Frontal cortex (tissue), 4 donors: Measurements from ENCODE around the gene LY9. TPM values are rescaled to one million over a fixed set of nuclear protein-coding genes. Genes with fewer than 3 reads are reported as not detected.
"Not testable (repeated sequence)": the region's sequence is repeated elsewhere in the genome, so short reads cannot be mapped to it uniquely, and the experiment has no call there.

Experiments
- DNase-seq, 2 donors: peaks; one replicate each; pipeline ENCODE4 v3.0.0; 2012; ENCODE audit warnings: low spot score in 2 of 2
- FAIRE-seq: peaks from 2 replicates; lab custom pipeline; 2012; peaks lifted over from hg19 to GRCh38; lab: Jason Lieb, UNC
- total RNA-seq: library from RNA; depleted of rRNA; stranded (reverse); fragments of >200 nt; gene quantifications from one replicate; pipeline ENCODE4 v1.2.3, GENCODE V29; 2014
- donor health status: control.
- donor health status: control.
- donor health status: control.

Gene LY9
- total RNA-seq, 1 donor from 2014 or later = not detected

DNA sequence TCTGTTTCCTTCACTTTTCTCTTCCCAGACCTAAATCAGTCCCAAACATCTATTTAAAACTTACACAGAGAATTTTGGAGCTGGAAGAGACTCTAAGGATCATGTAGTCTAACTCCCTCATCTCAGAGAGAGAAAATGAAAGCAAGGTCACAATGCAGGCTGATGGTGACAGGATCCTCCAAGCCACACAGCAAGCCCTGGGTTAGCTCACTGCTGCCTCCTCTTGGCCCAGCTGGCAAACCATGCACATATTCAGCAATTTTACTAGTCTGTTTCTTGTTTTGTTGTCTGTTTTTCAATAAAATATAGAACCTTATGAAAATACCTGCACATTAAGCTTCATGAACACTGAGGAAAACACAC, 27.7 kb upstream of the LY9 start:
- FAIRE-seq (no peak), DNase-seq (no peak)

DNA sequence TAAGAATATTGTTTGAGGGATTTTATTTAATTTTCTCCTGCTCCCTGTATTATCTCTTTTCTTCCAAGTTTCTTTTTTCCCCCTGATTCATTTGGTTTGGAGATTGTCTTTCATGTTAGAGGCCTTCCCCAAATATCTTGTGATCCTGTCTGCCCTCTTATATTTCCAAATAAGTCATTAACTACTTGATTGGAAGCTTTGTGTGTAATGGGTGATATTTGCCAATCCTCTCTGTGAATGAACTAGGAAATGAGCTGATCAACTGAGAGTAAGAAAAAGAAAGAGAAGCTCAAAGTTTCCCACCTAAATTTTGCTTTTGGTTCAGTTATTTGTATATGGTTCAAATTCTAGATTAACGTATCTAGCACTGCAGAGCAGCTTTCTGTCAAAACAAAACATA, 23.6 kb upstream of the LY9 start:
- FAIRE-seq (no peak), DNase-seq (no peak)

DNA sequence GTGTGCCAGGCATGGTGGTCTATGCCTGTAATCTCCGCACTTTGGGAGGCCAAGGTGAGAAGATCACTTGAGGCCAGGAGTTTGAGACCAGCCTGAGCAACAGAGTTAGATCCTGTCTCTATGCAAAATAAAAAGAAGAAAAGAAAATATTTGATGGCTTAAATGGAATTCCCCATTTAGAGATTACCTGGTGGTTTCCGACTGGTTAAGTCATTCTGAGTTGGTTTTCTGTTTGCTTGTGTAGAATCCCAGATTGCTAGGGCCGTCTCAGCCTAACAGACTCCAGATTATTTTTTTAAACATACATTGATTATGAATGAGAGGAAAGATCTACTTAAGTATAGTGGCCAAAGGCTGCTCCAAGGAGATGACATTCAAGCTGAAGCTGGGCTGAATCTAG, 22.9 kb upstream of the LY9 start:
- FAIRE-seq = no peak
- no peak for DNase-seq

DNA sequence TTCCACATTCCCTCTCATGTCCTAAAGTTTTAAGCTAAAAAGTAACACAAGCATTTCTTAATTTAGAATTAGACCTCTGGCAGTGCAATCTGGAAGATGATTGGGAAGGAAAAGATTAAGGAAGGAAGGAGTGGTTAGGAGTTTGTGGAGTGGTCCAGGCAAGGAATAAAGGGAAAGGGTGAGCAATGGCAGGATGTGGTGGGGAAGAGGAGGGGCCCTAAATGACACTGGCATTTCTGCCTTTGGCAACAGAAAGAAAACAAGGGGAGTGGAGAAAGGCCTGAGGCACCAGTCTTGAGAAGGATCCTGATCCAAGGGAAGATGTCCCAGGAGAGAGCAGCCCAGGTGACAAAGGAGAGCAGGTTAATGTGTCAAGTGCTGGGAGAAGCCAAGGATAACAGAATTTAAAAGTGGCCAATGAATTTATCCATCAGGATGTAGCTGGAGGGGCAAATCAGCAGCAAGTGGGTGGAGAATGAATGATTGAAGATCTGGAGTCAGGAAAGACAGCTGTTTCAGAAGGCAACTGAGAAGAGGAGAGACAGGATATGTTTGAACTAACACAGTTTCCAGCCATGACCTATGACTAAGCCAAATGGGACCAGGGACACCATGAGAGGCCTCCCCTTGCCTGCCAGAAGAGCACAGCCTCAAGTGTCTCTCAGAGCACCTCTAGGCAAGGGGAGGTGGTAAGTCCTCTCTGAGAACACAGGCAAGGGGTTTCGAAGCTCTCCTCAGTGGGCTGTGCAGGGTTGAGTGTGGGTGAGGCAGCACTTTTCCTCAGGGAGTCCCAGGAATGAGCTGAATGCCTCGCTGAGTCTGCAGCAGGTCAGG, 20.9 kb upstream of the LY9 start:
- FAIRE-seq = no peak

GRCh38 chr1:160776178-160776577, 19.8 kb upstream of the LY9 start:
- DNase-seq = no peak
- FAIRE-seq = no peak

More for the DNA sequence above, 20.9 kb upstream of the LY9 start:
- no peak for DNase-seq

DNA sequence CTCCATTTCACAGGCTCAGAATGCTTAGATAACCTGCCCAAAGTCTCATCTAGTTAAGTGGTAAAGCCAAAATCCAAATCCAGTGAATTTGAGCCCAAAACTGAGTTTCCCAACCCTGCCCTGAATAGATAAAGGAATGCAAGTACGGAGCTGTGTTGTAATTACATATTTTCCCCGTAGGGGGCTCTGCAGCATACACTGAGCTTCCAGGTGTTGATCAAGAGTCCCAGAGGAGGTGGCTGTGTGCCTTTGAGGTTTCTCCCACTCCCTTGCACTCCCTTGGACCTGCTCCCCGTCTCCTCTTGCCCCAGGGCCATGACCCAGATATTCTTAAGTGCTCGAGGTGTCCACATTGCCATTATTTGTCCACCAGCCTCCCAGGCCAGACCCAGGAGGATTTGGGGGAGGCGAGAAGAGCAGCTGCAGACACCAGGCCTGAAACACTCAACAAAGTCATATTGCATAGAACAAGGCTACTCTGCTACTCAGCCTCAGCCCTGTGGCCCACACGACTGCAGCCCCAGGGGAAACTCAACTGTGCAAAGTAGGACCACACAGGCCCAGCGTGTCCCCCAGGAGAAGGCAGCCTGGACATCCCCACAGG, 18.4 kb upstream of the LY9 start:
- FAIRE-seq = no peak

GRCh38 chr1:160778976-160779375, 17.0 kb upstream of the LY9 start:
- DNase-seq (no peak), FAIRE-seq (no peak)

More for the DNA sequence above, 18.4 kb upstream of the LY9 start:
- DNase-seq = no peak

DNA sequence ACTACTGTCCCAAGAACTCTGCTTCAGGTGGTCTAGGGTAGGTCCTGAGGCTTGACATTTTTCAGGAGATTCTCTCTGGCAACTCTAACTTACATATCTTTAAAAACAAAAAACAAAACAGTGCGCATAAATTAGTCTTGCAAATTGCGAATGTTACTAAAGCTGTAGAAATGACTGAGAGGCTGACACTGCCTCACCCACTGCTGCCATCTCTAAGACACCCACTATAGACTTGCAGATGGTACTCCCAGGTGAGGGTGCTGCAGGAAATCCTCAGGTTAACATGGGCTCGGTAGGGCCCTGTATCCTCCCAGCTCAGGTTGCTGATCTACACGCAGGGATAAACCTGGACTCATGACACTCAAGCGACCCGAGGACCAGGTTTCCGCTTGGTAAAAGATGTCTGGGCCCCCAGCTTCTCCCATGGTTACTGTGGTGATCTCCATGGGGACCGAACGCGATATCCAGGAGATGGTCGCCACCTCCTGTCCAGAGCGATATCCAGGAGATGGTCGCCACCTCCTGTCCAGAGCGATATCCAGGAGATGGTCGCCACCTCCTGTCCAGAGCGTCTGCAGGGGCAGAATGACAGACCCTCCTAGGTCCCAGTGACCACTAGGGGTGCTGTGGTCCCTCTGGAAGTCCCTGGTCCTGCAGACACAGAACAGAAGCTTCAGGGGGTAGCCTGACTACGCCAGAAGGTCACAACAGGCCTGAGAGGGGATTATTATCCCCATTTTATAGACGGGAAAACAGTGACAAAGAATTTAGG, 16.2 kb upstream of the LY9 start:
- DNase-seq = no peak

GRCh38 chr1:160780398-160780755, 15.6 kb upstream of the LY9 start:
- no peak for FAIRE-seq
- no peak for DNase-seq

More for the DNA sequence above, 16.2 kb upstream of the LY9 start:
- no peak for FAIRE-seq

DNA sequence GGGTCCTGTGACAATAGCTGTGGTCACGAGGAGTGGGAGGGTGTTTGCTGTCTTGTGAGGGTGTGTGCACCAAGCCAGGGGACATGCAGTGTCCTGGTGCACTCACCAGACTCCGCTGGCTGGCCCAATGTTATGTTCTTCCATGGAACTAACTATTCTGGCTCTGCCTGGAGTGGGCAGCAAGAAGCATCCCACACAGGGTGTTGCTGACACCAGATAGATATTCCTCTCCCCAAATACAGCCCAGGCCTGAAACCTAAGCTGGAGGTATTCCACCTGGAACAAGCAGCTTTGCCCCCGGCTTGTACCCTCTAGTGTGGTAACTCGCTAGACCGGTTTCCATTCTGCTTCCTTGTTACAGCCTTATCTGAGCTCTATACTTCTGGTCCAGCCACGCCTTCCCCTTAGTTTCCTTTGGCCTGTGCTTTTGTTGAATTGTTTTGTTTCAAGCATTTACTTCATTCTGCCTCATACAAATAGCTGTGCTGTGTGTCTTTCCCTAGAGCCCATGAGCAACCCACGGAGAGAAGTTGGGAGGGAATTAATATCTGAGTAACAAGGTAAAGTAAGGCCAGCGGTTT, 14.7 kb upstream of the LY9 start:
- DNase-seq (no peak), FAIRE-seq (no peak)

DNA sequence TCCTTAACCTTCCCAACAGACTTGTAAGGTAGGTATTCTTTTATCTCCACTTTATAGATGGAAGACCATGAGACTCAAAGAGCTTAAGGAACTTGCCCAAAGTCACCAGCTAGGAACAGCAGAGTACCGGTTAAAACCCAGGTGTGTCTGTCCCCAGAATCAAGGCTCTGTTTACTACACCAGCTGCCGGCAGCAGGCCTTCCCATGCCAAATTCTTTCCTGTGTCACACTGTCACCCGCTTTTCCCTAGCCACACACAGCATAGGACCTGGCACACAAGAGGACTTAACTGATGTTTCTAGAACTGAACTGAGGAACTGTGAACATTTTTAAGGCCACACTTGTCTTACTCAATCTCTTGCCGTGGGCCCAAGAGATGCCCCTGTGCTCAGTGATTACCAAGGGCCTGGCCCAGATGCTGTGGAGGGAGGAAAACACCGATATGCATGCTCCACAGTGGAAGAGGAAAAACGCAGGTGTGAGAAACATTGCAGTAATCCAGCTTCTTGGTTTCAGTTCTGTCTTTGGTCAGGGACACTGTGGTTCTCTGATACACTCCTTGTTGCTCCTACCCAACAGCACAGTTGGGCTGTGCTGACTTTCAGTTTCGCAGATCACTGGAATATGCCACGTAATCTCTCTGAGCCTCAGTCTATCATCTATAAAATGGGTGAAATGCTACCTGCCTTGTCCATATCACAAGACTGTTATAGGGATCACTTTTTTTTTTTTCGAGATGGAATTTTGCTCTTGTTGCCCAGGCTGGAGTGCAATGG, 13.9 kb upstream of the LY9 start:
- DNase-seq = no peak
- no peak for FAIRE-seq

DNA sequence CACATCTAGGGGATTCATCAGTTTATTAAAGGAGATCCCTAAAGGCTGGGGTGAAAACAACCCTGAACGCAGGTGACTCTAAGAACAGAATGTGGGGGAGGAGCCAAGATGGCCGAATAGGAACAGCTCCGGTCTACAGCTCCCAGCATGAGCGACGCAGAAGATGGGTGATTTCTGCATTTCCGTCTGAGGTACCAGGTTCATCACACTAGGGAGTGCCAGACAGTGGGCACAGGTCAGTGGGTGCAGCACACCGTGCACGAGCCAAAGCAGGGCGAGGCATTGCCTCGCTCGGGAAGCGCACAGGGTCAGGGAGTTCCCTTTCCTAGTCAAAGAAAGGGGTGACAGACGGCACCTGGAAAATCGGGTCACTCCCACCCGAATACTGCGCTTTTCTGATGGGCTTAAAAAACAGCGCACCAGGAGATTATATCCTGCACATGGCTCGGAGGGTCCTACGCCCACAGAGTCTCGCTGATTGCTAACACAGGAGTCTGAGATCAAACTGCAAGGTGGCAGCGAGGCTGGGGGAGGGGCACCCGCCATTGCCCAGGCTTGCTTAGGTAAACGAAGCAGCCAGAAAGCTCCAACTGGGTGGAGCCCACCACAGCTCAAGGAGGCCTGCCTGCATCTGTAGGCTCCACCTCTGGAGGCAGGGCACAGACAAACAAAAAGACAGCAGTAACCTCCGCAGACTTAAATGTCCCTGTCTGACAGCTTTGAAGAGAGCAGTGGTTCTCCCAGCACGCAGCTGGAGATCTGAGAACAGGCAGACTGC, 12.8 kb upstream of the LY9 start:
- FAIRE-seq, DNase-seq: not testable (repeated sequence)

DNA sequence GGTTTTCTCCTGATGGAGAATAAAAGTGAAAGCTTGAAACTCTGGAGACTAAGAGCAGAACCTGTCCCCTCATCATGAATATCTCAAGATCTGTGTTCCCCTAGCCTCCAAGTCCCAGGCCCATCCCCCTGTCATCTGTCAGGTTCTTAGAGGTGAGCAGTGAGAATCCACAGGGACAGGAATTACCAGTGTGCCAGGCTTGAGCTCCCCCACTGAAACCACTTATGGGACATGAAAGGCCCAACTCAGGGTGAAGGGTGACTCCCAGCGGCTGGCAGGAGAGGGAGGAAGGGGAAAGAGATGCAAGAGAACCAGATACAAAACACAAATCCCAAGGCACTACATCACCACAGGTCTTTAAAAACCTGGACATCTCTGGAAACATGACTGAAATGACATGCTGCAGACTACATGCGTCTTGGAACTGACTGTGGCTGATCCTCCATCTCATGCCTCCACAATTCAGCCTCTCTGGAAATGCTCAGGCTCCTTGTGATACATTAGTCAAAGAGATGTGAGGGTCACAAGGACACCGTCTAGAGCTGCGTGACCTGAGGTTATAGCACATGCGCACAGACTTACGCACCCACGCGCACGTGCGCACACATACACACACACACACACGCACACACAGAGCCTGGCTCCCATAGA, 6.8 kb upstream of the LY9 start:
- FAIRE-seq = no peak
- DNase-seq = no peak

DNA sequence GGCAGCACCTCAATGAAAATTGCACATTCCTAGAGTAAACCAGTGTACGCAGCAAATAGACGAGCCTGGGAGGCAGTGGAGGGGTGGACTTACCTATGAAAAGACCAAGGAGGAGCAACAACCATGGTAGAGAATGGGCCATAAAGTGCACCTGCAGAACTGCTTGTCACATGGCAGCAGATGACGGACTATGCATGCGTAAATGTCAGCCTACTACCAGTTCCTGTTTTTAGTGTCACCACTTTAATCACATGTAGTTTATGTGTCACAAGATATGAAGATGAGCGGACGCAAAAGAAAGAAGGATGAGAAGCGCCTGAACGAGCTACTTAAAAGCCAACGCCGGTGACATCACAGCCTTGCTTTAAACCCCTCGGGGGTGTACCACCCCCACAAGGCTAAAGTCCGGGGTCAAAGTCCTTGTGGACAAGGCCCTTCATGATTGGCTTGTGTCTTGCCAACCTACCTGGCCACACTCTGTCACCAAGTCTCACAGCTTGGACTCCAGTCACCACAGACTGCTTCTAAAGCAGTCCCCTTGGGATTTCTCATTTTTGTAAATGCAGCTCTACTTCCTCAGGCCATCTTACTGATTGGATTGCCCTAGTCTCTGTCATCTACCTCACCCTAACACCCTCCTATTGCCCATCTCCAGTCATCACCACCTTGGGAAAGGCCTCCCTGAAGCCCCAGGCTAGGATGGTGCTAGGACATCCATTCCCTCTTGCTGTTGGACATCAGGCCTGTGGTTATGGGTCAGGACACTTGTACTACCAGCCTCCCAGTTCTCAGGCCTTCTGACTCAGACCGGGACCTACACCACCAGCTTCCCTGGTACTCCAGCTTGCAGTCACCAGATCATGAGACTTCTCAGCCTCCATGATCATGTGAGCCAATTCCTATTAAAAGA, 6.0 kb upstream of the LY9 start:
- FAIRE-seq (no peak), DNase-seq (no peak)

GRCh38 chr1:160794376-160794775, 1.6 kb upstream of the LY9 start:
- DNase-seq = no peak
- FAIRE-seq = no peak

DNA sequence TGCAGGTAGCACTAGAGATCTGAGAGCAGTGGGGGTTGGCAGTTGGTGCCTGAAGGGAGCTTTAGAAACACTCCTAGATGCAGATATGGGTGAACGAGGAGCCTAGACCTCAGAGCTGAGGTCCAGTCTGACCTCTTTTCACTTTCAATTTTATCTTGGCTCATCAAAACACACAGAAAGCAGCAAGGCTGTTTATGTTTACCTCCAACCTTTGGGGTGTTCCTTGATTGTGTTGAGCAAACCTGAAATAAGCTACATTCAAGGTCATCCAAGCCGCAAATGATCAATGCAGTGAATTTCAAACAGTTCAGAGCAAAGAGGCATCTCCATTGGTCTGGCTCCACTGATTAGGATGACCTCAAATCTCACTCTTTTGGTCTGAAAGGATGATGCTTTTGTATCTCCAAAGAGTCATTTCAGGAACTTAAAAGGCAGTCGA, 1.3 kb downstream of the LY9 start:
- FAIRE-seq (no peak), DNase-seq (no peak)

DNA sequence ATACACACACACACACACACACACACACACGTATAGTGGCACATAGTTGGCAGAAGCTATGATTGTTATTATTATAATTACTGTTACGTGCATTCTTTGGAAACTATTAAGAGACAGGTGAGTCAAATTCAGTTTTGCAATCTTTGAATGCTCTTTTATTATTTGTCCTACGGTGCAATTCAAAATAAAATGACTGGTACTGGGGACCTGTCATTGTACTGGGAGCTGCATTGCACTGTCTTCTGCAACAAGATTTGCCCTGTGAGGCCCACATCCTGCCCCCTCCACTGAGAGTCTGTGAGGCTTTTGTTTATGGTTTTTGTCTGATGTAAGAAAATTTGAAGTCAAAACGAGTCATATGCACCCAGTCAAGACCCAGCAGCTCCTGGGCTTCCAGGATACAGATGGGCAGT, 1.9 kb downstream of the LY9 start:
- no peak for DNase-seq
- no peak for FAIRE-seq

DNA sequence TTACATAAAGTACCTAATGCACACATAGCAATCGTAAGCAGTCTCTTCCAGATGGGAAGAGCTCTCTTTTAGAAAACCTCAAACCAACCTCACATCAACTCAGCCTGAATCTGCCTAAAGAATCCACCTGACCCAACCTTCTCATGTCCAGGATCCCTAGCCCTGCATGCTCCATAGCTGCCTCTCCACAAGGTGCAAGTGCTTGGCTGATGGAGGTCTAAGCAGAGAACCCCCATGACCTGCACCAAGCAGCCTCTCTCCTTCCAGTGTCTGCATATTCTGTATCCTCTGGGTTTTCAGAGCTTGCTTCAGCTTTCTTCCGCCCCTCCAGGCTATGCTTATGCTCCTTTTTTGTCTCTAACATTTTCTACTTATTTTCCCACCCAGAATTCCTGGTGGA, 2.5 kb downstream of the LY9 start:
- FAIRE-seq (no peak), DNase-seq (no peak)
